DMS153 treated with DMSO at 0.1 percent for 48 hours (cell line): ENCODE data around the gene ELOVL6.
A peak's percentile ranks its signal among the peaks of the same experiment; 100 is the strongest.
"Not testable (repeated sequence)": the region's sequence is repeated elsewhere in the genome, so short reads cannot be mapped to it uniquely, and the experiment has no call there.

Experiments
- DNase-seq: peaks from one replicate; lab custom pipeline; 2025; ENCODE audit not compliant: unreplicated experiment; lab: John Stamatoyannopoulos, UW

ELOVL6 gene

GRCh38 chr4:110196871-110197528 is 1.4 kb downstream of the ELOVL6 start:
- no peak for DNase-seq

- peak; percentile 48 for DNase-seq
Measured at GRCh38 chr4:110196206-110196870, 2.1 kb downstream of the ELOVL6 start.

GRCh38 chr4:110195561-110196205 is 2.7 kb downstream of the ELOVL6 start:
- peak; percentile 48 for DNase-seq

GRCh38 chr4:110193822-110194761 is 4.3 kb downstream of the ELOVL6 start:
- peak; percentile 37 for DNase-seq

- DNase-seq, result not testable (repeated sequence)
Measured at GRCh38 chr4:110193287-110193686, 5.1 kb downstream of the ELOVL6 start.

GRCh38 chr4:110190249-110190648 is 8.2 kb downstream of the ELOVL6 start:
- no peak for DNase-seq

- DNase-seq, result no peak
Measured at GRCh38 chr4:110188113-110188512, 10.3 kb downstream of the ELOVL6 start.

GRCh38 chr4:110184791-110185155 is 13.6 kb downstream of the ELOVL6 start:
- DNase-seq, result no peak

GRCh38 chr4:110184140-110184790 is 14.2 kb downstream of the ELOVL6 start:
- DNase-seq, result no peak

- no peak for DNase-seq
Measured at GRCh38 chr4:110183643-110184042, 14.8 kb downstream of the ELOVL6 start.

- no peak for DNase-seq
Measured at GRCh38 chr4:110183058-110183457, 15.4 kb downstream of the ELOVL6 start.

GRCh38 chr4:110181890-110182289 is 16.5 kb downstream of the ELOVL6 start:
- no peak for DNase-seq

- DNase-seq, result no peak
Measured at GRCh38 chr4:110175634-110176033, 22.8 kb downstream of the ELOVL6 start.

- peak; percentile 34 for DNase-seq
Measured at GRCh38 chr4:110172972-110173371, 25.4 kb downstream of the ELOVL6 start.

- DNase-seq, result no peak
Measured at GRCh38 chr4:110171971-110172370, 26.4 kb downstream of the ELOVL6 start.

GRCh38 chr4:110170861-110171260 is 27.6 kb downstream of the ELOVL6 start:
- DNase-seq, result no peak

- DNase-seq, result peak; percentile 44
Measured at GRCh38 chr4:110165382-110166286, 32.8 kb downstream of the ELOVL6 start.

- DNase-seq, result no peak
Measured at GRCh38 chr4:110164856-110165255, 33.6 kb downstream of the ELOVL6 start.

GRCh38 chr4:110164251-110164650 is 34.2 kb downstream of the ELOVL6 start:
- no peak for DNase-seq
